GM18505 (cell line): Measurements from ENCODE around the gene E2F1.

Source experiments
- ATAC-seq: cut with Tn5 transposase; IDR thresholded peaks from one replicate; pipeline ENCODE4 v1.9.1; 2021; ENCODE audit not compliant: unreplicated experiment
- POLR2A ChIP-seq: IDR thresholded peaks from 4 replicates; pipeline ENCODE4 v1.6.1; 2011; ENCODE audit warnings: borderline replicate concordance; ENCODE audit not compliant: insufficient read depth, insufficient read length; ENCODE audit errors: extremely low read depth

The E2F1 gene

GRCh38 chr20:33688938-33689424 is 2.8 kb upstream of the E2F1 start:
- no peak for ATAC-seq
- TF ChIP-seq POLR2A: no peak

GRCh38 chr20:33687993-33688937 is 2.1 kb upstream of the E2F1 start:
- no peak for ATAC-seq
- TF ChIP-seq POLR2A: no peak

GRCh38 chr20:33687370-33687915 is 1.3 kb upstream of the E2F1 start:
- ATAC-seq: no peak
- no peak for TF ChIP-seq POLR2A

- ATAC-seq: no peak
- TF ChIP-seq POLR2A: no peak
Measured at GRCh38 chr20:33686984-33687366, 790 bp upstream of the E2F1 start.

- ATAC-seq: peak; percentile 31
Measured at GRCh38 chr20:33685328-33686099, 671 bp downstream of the E2F1 start.

GRCh38 chr20:33684533-33685327 is 1.5 kb downstream of the E2F1 start:
- TF ChIP-seq POLR2A: no peak
- no peak for ATAC-seq

More at GRCh38 chr20:33685328-33686099, 671 bp downstream of the E2F1 start:
- TF ChIP-seq POLR2A: peak; percentile 58

- ATAC-seq: no peak
- TF ChIP-seq POLR2A: no peak
Measured at GRCh38 chr20:33681728-33682353, 4.3 kb downstream of the E2F1 start.

- no peak for TF ChIP-seq POLR2A
- ATAC-seq: no peak
Measured at GRCh38 chr20:33681288-33681687, 4.9 kb downstream of the E2F1 start.

GRCh38 chr20:33680686-33681085 is 5.5 kb downstream of the E2F1 start:
- ATAC-seq: no peak
- no peak for TF ChIP-seq POLR2A

- ATAC-seq: peak; percentile 57
- TF ChIP-seq POLR2A: peak; percentile 16
Measured at GRCh38 chr20:33679758-33680485, 6.3 kb downstream of the E2F1 start.

GRCh38 chr20:33677991-33678702 is 8.0 kb downstream of the E2F1 start:
- no peak for TF ChIP-seq POLR2A
- ATAC-seq: no peak
